GM20000 (cell line): Measurements from ENCODE around the gene RUNDC3A.

Experiments
- DNase-seq: peaks from one replicate; pipeline ENCODE4 v3.0.0; 2012; ENCODE audit warnings: low spot score
- TF ChIP-seq, protein P1 (sequence below): IDR thresholded peaks from 2 replicates; pipeline ENCODE4 v1.5.1; 2012; ENCODE audit warnings: mild to moderate bottlenecking, control low read depth; ENCODE audit errors: extremely low read depth, missing control alignments

Gene RUNDC3A

DNA sequence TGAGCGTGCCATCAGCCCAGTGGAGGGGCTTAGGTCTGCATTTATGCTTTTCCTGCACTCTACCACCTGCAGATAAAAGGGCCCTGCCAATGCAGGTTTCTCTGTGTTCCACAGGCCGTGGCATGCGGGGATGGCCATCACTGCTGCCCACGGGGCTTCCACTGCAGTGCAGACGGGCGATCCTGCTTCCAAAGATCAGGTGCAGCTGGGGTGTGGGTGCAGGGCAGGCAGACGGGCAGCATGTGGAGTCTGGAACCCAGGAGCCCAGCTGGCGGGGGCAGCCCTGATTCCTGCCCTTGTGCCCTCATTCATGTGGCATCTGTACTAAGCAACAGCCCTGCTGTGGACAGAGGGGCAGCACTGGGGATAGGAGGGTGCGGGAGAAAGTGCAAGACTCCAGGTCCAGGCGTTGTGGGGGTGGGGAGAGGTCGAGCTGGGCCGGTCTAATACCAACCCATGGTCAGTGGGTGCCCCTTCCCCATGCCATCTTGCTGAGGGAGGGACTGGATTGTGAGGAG lies 41.2 kb downstream of the RUNDC3A start:
- no peak for DNase-seq
- TF ChIP-seq, protein P1, sequence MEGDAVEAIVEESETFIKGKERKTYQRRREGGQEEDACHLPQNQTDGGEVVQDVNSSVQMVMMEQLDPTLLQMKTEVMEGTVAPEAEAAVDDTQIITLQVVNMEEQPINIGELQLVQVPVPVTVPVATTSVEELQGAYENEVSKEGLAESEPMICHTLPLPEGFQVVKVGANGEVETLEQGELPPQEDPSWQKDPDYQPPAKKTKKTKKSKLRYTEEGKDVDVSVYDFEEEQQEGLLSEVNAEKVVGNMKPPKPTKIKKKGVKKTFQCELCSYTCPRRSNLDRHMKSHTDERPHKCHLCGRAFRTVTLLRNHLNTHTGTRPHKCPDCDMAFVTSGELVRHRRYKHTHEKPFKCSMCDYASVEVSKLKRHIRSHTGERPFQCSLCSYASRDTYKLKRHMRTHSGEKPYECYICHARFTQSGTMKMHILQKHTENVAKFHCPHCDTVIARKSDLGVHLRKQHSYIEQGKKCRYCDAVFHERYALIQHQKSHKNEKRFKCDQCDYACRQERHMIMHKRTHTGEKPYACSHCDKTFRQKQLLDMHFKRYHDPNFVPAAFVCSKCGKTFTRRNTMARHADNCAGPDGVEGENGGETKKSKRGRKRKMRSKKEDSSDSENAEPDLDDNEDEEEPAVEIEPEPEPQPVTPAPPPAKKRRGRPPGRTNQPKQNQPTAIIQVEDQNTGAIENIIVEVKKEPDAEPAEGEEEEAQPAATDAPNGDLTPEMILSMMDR, result no peak

DNA sequence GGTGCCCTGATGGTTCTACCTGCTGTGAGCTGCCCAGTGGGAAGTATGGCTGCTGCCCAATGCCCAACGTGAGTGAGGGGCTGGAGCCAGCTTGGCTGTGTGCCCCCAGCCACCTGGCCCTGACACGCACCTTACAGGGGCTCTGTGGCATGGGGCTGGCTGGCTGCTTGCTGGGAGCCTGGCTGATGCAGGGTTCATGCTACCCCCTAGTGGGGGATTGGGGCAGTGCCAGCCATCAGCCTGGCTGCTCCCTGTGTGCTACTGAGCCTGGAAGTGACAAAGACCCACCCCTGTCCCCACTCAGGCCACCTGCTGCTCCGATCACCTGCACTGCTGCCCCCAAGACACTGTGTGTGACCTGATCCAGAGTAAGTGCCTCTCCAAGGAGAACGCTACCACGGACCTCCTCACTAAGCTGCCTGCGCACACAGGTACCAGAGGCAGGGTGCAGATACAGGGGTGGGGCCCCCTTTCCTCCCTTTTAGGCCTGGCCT lies 42.4 kb downstream of the RUNDC3A start:
- peak; percentile 87 for DNase-seq
- TF ChIP-seq, protein P1, result peak; percentile 96

DNA sequence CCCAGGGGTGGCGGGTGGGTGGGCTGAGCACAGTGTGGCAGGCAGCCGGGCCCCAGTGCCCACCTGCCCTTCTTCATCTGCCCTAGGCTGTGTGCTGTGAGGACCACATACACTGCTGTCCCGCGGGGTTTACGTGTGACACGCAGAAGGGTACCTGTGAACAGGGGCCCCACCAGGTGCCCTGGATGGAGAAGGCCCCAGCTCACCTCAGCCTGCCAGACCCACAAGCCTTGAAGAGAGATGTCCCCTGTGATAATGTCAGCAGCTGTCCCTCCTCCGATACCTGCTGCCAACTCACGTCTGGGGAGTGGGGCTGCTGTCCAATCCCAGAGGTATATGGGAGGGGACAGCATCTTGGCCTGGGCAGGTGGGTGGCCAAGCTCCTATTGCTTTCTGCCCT lies 43.1 kb downstream of the RUNDC3A start:
- TF ChIP-seq, protein P1, result no peak

DNA sequence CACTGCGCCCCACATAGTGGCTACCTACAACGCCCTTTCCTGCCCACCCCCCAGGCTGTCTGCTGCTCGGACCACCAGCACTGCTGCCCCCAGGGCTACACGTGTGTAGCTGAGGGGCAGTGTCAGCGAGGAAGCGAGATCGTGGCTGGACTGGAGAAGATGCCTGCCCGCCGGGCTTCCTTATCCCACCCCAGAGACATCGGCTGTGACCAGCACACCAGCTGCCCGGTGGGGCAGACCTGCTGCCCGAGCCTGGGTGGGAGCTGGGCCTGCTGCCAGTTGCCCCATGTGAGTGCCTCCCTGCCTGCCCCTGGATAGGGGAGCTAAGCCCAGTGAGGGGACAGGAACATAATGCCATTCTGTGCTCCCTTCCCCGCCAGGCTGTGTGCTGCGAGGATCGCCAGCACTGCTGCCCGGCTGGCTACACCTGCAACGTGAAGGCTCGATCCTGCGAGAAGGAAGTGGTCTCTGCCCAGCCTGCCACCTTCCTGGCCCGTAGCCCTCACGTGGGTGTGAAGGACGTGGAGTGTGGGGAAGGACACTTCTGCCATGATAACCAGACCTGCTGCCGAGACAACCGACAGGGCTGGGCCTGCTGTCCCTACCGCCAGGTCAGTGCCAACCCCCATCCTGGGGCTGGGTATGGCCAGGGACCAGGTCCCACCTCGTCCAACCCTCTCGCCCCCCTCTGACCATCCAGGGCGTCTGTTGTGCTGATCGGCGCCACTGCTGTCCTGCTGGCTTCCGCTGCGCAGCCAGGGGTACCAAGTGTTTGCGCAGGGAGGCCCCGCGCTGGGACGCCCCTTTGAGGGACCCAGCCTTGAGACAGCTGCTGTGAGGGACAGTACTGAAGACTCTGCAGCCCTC lies 43.8 kb downstream of the RUNDC3A start:
- TF ChIP-seq, protein P1, result no peak
- peak; percentile 18 for DNase-seq

More for the DNA sequence above, 43.1 kb downstream of the RUNDC3A start:
- DNase-seq, result no peak

DNA sequence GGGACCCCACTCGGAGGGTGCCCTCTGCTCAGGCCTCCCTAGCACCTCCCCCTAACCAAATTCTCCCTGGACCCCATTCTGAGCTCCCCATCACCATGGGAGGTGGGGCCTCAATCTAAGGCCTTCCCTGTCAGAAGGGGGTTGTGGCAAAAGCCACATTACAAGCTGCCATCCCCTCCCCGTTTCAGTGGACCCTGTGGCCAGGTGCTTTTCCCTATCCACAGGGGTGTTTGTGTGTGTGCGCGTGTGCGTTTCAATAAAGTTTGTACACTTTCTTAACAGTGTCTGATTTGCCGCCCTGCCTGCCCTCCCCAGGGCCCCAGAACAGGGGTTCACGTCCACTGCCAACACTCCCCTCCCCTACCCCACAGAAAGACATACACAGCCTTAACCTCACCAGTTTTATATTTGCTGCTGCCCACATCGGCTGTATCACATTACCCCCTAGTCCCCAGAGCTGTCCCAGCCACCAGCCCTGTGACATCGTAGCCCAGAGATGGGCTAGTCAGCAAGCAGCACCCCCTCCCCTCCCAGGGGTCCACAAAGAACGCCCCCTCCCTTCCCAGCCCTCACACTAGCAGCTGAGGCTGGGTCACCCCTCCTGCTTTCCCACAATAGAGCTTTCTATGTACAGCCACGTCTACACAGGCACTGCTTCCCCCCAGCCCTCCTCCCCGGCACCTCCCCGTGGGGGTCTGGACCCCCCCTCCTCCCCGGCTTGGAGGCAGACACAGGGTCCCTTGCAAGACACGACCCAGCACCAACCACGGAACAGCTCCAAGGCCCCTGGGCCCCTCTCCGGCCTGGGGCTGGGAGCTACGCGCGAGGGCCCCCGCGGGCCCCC lies 44.6 kb downstream of the RUNDC3A start:
- TF ChIP-seq, protein P1, result no peak
- peak; percentile 23 for DNase-seq

DNA sequence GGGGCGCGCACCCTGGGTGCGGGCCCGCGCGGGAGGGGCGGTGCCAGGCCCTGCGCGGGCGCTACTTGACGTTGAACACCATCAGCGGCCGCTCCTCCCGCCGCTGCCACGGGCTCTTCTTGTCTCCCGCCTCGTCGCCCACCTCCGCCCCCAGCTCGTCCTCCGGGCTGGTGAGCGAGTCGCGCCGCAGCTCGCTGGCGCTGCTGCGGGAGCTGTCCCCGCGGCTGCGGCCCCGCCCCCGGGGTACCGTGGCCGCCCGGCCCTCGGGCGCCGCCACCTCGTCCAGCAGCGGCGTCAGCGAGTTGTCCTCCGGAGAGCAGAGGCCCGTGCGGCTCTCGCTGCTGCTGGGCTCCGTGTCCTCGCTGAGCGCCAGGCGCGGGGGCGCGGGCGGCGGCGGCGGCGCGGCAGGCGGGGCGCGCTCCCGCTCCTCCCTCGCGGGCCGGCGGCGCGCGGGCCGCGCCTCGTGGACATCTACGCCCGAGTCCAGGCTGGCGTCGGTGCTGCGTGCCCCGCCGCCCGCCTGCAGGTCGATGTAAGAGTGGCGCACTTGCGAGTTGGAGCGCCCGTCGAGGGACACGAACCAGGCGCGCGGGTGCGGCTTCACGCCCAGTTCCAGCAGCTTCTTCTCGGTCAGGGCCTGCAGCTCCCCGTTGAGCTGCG lies 45.4 kb downstream of the RUNDC3A start:
- TF ChIP-seq, protein P1, result no peak
- peak; percentile 75 for DNase-seq
